GM12891 (cell line): ENCODE data around the gene IPO4.

Experiments used
- DNase-seq: peaks from one replicate; pipeline ENCODE4 v3.0.0; 2011; ENCODE audit warnings: low spot score; ENCODE audit not compliant: insufficient read length
- FAIRE-seq: peaks from 2 replicates; lab custom pipeline; 2011; peaks lifted over from hg19 to GRCh38; lab: Jason Lieb, UNC
- PAX5 ChIP-seq: IDR thresholded peaks from 2 replicates; pipeline ENCODE4 v1.6.1; 2011; ENCODE audit warnings: low read length, moderate library complexity, mild to moderate bottlenecking; ENCODE audit not compliant: insufficient read depth, severe bottlenecking
- POLR2A ChIP-seq: IDR thresholded peaks from 2 replicates; pipeline ENCODE4 v1.6.1; 2011; ENCODE audit warnings: low read depth, low read length, control low read depth
- POLR2AphosphoS5 ChIP-seq: IDR thresholded peaks from 2 replicates; pipeline ENCODE4 v1.6.1; 2011; ENCODE audit warnings: low read depth, low read length, control low read depth
- POU2F2 ChIP-seq: IDR thresholded peaks from 2 replicates; pipeline ENCODE4 v1.6.1; 2011; ENCODE audit warnings: low read depth, mild to moderate bottlenecking, control low read depth, low read length, moderate library complexity
- SPI1 ChIP-seq: IDR thresholded peaks from 2 replicates; pipeline ENCODE4 v1.6.1; 2011; ENCODE audit warnings: low read depth, low read length, control low read depth
- TAF1 ChIP-seq: IDR thresholded peaks from 2 replicates; pipeline ENCODE4 v1.6.1; 2011; ENCODE audit warnings: low read depth, low read length, control low read depth

Gene IPO4

DNA sequence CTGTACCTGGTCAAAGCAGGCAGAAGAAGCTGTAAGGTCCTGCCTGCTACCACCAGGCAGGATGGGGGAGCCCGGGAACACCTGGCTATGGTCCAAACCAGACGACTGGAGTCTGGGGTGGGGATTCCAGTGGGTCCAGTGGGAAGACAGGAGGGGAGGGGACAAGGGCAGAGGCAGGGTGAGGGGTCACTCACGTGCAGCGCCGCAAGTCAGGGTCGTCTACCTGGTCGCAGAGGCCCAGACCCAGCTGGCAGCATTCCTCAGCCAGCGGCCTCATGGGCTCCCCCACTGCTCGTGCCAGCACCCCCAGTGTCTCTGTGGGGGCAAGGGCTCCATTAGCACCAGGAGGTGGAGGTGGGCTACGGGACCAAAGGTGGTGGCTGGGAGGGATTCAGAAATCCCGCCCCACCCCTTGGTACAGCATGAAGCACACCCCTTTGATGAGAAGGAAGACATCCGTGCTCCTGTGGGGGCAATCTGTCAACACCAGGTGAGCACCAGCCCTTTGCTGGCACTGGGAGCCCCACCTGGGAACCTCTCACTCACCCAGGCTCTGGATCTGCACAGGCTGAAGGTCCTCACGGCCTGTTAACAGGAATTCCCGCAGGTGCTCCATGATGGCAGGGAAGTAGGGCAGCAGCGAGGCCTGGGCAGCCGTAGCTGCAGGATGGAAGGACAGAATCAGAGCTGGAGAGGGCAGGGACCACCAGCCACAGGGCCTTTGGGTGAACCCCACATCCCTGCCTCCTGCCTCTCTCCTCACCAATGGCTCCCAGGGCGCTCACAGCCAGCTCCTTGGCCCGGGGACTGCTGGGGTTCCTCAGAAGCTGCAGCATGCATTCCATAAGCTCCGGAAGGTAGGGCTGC is 4.3 kb downstream of the IPO4 start:
- FAIRE-seq = no peak
- TF ChIP-seq TAF1 (no peak), PAX5 (no peak), POU2F2 (no peak), POLR2A (no peak; the same call in none of the 2 replicates), SPI1 (no peak), POLR2AphosphoS5 (no peak; the same call in 1 of the 2 replicates)

DNA sequence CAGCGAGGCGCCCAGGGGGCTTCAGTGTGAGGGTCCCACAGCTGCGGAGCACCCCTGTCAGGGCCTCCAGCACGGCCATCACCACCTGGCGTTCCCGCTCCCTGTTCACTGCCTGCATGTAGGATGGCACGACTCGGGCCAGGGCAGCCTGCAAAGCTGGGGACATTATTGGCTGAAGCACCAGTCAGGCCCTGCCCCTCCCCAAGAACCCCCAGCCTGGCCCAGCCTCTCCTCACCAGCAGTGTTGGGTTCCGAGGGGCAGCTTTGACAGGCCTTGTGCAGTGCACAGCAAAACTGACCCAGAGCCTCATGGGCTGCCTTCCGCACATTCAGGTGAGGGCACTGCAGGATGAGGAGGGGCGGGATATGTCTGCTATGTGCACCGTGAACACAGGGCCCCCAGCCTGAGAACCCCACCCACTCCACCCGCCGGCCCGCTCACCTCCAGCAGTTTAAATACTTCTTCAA is 5.6 kb downstream of the IPO4 start:
- peak; percentile 24; the same call in 1 of the 2 replicates for TF ChIP-seq POLR2AphosphoS5
- TF ChIP-seq TAF1 = no peak
- no peak for TF ChIP-seq SPI1
- no peak for TF ChIP-seq POU2F2
- no peak; the same call in 1 of the 2 replicates for TF ChIP-seq POLR2A
- no peak for TF ChIP-seq PAX5
- no peak for FAIRE-seq

More for the DNA sequence above, 4.3 kb downstream of the IPO4 start:
- DNase-seq = no peak

DNA sequence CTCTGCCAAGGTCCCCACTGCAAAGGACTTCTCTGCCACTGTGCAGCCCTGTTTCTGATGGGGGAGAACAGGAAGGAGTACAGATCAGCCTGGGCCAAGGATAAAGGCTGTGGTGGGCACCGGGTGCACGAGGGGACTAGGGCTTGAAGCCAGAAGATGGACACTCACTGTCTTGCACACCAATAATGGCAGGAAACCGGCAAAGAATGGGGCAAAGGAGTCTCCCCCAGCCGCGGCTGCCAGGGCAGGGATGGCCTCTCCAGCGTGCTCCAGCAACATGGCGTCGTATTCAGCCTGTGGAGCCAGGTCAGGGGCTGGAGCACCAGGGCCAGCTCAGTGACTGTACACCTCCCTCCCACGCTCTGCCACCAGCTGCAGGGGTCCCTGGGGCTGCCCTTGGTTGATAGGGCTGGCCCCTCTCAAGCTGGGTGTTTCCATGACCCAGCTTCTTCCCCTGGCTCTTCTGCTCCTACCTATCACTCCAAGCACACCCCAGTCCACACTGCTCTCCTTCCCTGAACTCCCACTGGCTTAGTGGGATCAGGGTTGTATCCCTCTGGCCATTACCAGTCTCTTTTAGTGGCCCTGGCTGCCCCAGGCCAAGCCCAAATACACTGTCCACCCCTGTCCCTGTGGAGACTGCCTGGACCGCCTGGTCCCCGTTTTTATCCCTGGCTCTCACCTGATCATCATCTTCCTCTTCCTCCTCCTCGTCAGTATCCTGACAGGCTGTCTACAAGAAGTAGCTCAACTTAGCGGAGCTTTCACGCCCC is 6.3 kb downstream of the IPO4 start:
- TF ChIP-seq POU2F2 (peak; percentile 51; the same call in 1 of the 2 replicates), TAF1 (no peak), PAX5 (no peak), POLR2AphosphoS5 (peak; percentile 59), POLR2A (peak; percentile 83), SPI1 (no peak)
- FAIRE-seq = no peak
- DNase-seq = no peak

More for the DNA sequence above, 5.6 kb downstream of the IPO4 start:
- DNase-seq = no peak

GRCh38 chr14:24181371-24182077 is 7.1 kb downstream of the IPO4 start:
- FAIRE-seq (no peak), DNase-seq (no peak)
- TF ChIP-seq TAF1 (no peak), POLR2A (peak; percentile 47; the same call in 1 of the 2 replicates), POU2F2 (no peak; the same call in none of the 2 replicates), POLR2AphosphoS5 (no peak; the same call in 1 of the 2 replicates), PAX5 (no peak)

DNA sequence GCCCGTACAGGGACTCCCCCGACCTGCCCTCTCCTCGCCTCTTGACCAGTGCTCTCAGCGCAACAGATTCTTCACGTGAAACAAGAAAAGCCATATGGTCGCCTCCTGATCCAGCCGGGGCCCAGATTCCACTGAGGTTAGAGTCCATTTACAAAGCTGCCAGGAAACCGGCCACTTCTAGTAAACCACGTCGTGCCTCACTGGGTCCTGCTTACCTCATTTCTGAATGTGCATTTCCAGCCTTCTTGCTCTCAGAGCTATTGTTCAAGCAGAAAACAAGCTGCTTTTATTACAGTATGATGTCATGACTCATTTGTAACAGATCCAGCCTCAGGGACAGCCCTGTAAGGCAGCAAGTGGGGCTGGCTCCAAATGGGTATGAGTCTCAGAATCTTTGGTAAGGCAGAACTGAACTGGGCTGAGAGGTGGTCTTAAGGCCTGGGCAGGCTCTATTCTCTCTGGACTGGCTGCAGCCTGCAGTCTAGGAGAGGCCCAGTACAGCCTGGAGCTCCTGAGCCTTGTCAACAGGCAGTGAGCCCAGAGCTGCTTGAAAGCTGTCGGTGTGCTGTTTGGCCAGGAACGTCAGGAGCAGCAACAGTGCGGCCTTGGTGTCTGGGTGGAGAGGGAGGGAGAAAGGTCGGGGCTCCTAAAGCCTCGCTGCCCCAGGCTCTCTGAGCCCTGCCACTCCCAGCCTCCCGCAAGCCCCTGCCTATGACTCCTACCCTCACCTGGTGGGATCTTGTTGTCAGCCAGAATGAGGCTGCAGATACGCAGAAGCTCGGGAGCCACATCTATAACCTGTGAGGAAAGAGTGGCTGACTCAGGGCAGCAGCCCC is 8.4 kb downstream of the IPO4 start:
- FAIRE-seq = no peak
- no peak for DNase-seq
- no peak for TF ChIP-seq POLR2A
- TF ChIP-seq PAX5 = no peak
- 0 out of 2 replicates have a peak, but pooled peaks have one; percentile 25 for TF ChIP-seq POU2F2

- FAIRE-seq (peak; percentile 48), DNase-seq (no peak)
- peak; percentile 32 for TF ChIP-seq POLR2AphosphoS5
- no peak for TF ChIP-seq TAF1
- TF ChIP-seq POLR2A = peak; percentile 55
Observed at GRCh38 chr14:24179294-24179960, 9.2 kb downstream of the IPO4 start.

GRCh38 chr14:24178399-24179178 is 10.0 kb downstream of the IPO4 start:
- no peak for TF ChIP-seq SPI1
- TF ChIP-seq POLR2A = peak; percentile 15; the same call in 1 of the 2 replicates
- no peak for TF ChIP-seq POU2F2
- FAIRE-seq = no peak
- DNase-seq = no peak
